Measurements from ENCODE around the gene EFCAB12.

- no peak for TF ChIP-seq FOXA1 (IDR thresholded peaks at IDR 0.05)
- TF ChIP-seq FOXK2 (IDR thresholded peaks at IDR 0.05): no peak
- no peak for TF ChIP-seq BHLHE40 (IDR thresholded peaks at IDR 0.05; ENCODE audit: borderline replicate concordance)
- TF ChIP-seq SP1 (IDR thresholded peaks at IDR 0.05): no peak
- no peak for TF ChIP-seq CTBP1 (IDR thresholded peaks at IDR 0.05; ENCODE audit: borderline replicate concordance)
Observed at GRCh38 chr3:129358772-129359371, 69.6 kb downstream of the EFCAB12 start.

All from HEK293T (cell line).